ENCODE data around the gene TXNDC16. TPM values are rescaled to one million over a fixed set of nuclear protein-coding genes. Genes with fewer than 3 reads are reported as not detected.

TXNDC16 gene
- polyA plus RNA-seq, 2 of the 4 experiments (the other 2 are of a cell fraction) = 1.4 to 3.0 TPM

GRCh38 chr14:52551696-52552062 lies 626 bp downstream of the TXNDC16 start:
- no peaks in the 10 kb centered on the region for H3K9me3 ChIP-seq
- peak overlapping the region in 1 of 2 experiments; percentile 69; a peak in 3 of 6 replicates for H3K27ac ChIP-seq
- peaks cover 5% of the 10 kb centered on the region; the same call in 2 of the 3 replicates for H3K4me1 ChIP-seq
- no peak for FAIRE-seq
- WGBS (ENCODE audit: missing lambda C conversion rate) = 19% methylated on average over 8 of the region's 8 CpGs
- H3K4me3 ChIP-seq = peak overlapping the region; percentile 62
- peak in 1 of 2 experiments; percentile 30 for DNase-seq (ENCODE audit: low read depth in 1 of 2, low spot score in 1 of 2)
- ChIA-PET POLR2A (interaction anchor here (1.0 to 1.5 kb wide), 2 partner anchors 11 to 144 kb away, joined by 7 to 8 read pairs; partner anchors contain the start of gene ERO1A), CTCF (interaction anchor here (0.6 to 2.2 kb wide), 5 partner anchors 9 to 122 kb away, joined by 3 to 8 read pairs (median 4); no protein-coding TSS in a partner anchor)
- peak; percentile 5 to 41; a peak in 4 of 6 replicates for ATAC-seq
- peak overlapping the region; percentile 81 for H3K4me2 ChIP-seq
- TF ChIP-seq CTCF (IDR thresholded peaks at IDR 0.05) (peak; percentile 47), REST (IDR thresholded peaks at IDR 0.05) (no peak), ATOH8 (CRISPR knock-in tag; IDR thresholded peaks at IDR 0.05; ENCODE audit: low read depth) (no peak), HOXB13 (CRISPR knock-in tag; IDR thresholded peaks at IDR 0.05; ENCODE audit: low read depth) (no peak), ZSCAN20 (CRISPR knock-in tag; IDR thresholded peaks at IDR 0.05) (no peak), ZC3H11A (IDR thresholded peaks at IDR 0.05) (no peak), BCL3 (IDR thresholded peaks at IDR 0.05) (no peak), HDAC2 (IDR thresholded peaks at IDR 0.05) (no peak)

GRCh38 chr14:52551205-52551604 lies 1.1 kb downstream of the TXNDC16 start:
- TF ChIP-seq ESRRA (IDR thresholded peaks at IDR 0.05; ENCODE audit: borderline replicate concordance, low read length) (no peak), MYC (IDR thresholded peaks at IDR 0.05; ENCODE audit: borderline replicate concordance, low read length) (no peak), SREBF2 (IDR thresholded peaks at IDR 0.05) (no peak), NFE2L2 (conservative IDR thresholded peaks at IDR 0.05; ENCODE audit: low read length) (no peak), REST (IDR thresholded peaks at IDR 0.05) (no peak), CBX8 (IDR thresholded peaks at IDR 0.05) (no peak), HOXA7 (CRISPR knock-in tag; IDR thresholded peaks at IDR 0.05) (no peak), POLR2AphosphoS2 (conservative IDR thresholded peaks at IDR 0.05; ENCODE audit: low read length) (no peak), KDM1A (IDR thresholded peaks at IDR 0.05; ENCODE audit: low read depth) (no peak), BHLHE40 (IDR thresholded peaks at IDR 0.05; ENCODE audit: low read depth, low read length) (no peak), NR3C1 (IDR thresholded peaks at IDR 0.05) (no peak), TFCP2L1 (CRISPR knock-in tag; IDR thresholded peaks at IDR 0.05) (no peak), RAD21 (conservative IDR thresholded peaks at IDR 0.05 in 1 of 2, IDR thresholded peaks at IDR 0.05 in 1 of 2) (no peak)
- no peak for FAIRE-seq
- CTCF ChIA-PET = interaction anchor here (1.5 to 2.2 kb wide), 4 partner anchors 8 to 123 kb away, joined by 3 to 8 read pairs (median 6); no protein-coding TSS in a partner anchor
- no peaks in the 10 kb centered on the region for H3K9me3 ChIP-seq
- no peak overlapping the region for H3K4me3 ChIP-seq
- DNase-seq (ENCODE audit: low read depth in 1 of 2, low spot score in 1 of 2) = no peak
- H3K4me2 ChIP-seq = peak overlapping the region; percentile 81
- POLR2A ChIA-PET = interaction anchor here (0.6 to 1.5 kb wide), 2 partner anchors 9 to 11 kb away, joined by 3 to 7 read pairs; no protein-coding TSS in a partner anchor
- no peak for ATAC-seq
- no peak overlapping the region for H3K27ac ChIP-seq
- H3K4me1 ChIP-seq = peaks cover 5% of the 10 kb centered on the region; the same call in 2 of the 3 replicates
- 72% methylated on average over 6 of the region's 6 CpGs for WGBS (ENCODE audit: missing lambda C conversion rate)

All from A549 (cell line).